Measurements from ENCODE around the gene TMEM121B.

DNA sequence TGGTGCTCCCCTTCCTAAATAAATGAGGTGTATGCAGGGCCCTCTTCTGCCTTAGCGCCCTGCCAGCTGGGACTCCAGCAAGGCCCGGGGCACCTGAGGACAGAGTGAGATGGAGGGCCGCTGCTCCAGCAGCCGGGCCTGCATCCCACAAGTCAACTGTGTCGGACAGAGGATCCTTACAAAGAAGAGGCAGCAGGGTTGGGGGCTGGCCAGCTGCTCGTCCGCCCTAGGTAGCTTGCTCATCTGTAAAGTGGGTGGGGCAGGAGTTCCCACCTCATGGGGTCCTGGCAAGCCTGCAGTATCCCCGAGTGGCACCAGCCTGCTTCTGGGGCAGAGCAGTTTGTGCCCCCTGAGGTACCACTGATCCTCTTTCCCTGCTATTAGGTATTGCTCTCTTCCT, 7.6 kb downstream of the TMEM121B start:
- TF ChIP-seq POLR2AphosphoS5 (IDR thresholded peaks at IDR 0.05) (no peak), CTCF (IDR thresholded peaks at IDR 0.05) (no peak), EP300 (IDR thresholded peaks at IDR 0.05; ENCODE audit: low read depth) (no peak), POLR2A (IDR thresholded peaks at IDR 0.05) (no peak)
